ENCODE results near the gene NUMA1.

Gene NUMA1

DNA sequence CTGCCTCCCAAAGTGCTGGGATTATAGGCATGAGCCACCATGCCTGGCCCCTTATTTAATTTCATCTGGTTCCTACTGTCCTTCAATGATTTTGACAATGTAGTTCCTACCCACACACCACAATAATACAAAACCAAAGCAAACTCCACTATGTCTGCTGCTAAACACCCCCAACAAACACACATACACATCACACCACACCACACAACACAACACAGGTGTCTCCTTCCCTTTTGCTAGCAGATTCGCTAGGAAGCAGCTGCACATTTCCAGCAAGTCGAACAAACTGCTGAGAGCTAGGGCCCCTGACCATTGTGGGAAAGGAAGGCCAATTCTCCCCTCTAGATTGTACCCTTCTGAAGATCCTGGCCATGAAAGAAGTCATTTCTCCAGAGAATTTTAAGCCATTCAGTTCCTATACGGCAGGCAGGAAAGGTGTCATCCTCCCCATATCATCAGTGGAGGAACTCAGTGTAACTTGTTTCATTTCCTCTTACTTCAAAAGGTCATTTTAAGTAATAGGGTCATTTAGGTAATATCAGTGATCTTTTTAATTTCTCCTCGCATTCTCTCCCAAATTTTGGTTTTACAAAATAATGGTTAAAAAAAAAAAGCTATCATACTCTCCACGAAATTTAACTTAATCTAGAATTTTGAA lies 18.5 kb downstream of the NUMA1 start:
- DNase-seq, result no peak

DNA sequence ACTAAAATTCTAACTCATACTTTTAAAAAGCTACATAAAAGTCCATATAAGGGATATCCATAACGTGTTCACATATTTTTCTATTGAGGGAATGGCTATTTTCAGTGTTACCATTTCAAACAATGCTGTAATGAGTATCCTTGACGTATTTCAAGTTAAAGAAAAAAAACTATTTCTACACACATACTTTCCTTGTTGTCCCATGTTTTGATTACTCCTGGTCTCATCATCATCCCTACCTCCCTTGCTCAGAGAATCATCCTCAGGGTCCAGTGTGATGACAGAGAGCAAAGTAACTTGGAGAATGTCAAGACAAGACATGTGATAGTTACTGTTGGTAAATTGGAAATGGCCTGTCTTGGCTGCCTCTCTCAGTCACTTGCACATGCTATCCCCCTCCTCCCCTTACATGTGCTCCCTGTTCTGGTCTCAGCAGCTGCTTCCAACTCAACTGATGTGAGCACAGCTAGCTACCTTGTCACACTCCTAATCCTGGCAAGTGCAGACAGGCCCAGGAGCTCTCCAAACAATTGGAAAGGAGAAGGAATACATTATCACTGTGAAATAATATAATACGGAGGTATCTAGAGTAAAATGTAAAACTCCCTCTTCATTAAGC lies 21.8 kb downstream of the NUMA1 start:
- DNase-seq, result no peak

DNA sequence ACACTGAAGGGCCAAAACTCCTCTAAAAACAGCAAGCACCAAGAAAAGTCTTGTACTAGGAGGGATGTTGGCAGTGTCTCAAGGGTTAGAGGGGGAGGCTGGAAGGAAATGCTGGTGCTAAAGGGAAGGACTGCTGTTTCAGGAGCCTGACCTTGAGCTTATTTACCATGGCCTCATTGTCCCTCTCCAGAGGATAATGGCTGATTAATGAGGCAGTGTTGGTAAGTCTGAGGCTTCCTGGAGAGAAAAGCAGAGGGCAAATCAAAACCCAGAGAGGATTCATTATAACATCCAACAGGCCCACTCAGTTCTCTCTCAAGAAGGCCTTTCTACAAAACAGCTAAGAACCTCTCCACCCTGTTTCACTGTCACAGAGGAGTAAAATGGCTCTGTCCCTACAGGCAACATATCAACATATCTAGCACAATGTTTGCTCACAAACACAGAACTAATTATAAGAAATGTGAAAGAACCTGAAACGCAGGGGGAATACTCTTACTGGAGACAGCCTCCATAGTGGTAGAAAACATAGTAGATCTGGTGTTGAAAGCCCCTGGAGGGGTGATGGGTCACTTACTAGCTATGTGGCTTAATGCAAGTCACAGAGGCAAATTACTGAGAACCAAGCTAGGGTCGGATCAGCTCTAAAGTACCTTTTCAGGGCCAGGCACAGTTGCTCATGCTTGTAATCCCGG lies 31.4 kb downstream of the NUMA1 start:
- DNase-seq, result no peak

DNA sequence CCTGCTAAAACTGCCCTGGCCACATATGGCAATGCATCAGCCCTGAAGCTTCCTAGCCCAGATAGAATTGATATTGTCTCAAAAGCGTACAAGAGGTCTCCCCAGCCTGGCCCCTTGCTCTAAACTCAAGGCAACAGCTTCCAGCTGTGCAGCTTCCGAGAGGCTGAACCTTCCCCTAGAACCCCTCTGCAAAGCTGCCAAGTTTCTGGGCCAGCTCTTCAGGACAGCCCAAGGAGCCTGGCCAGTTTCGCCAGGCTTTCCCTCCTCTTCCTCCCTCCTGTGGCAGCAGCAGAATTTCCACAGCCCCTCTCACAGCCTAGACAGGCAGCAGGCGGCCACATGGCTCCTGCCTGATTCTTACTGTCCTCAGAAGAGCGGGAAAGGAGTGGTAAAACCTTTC lies 34.5 kb downstream of the NUMA1 start:
- DNase-seq, result no peak

DNA sequence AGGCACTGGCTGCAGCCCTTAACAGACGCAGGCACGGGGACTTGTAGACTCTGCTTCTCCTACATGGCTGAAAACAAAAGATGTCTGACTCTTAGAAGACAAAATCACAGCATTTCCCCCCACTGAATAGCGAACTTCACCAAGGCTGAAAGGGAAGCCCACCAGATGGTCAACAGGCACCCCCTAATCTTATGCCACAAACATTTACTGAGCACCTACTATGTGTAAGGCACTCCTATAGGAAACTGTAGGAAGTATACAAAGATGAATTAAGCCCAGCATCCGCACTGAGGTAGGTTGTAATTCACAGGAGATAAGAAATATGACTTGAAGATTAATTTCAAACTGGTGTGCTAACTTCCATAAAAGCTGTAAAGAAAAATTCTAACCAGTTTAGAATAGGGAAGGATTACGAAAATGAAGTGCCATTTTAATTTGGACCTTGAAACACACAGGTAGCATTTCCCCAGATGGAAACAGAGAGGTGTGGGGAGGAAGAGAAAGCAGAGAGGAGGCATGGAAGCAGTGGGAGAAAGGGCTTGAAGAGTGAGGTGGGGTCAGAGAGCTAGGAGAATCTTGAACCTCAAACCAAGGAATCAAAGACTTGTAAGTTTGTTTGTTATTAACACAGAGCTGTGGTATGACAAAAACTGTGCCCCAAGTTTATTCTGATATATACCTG lies 38.1 kb downstream of the NUMA1 start:
- DNase-seq, result peak; percentile 30

DNA sequence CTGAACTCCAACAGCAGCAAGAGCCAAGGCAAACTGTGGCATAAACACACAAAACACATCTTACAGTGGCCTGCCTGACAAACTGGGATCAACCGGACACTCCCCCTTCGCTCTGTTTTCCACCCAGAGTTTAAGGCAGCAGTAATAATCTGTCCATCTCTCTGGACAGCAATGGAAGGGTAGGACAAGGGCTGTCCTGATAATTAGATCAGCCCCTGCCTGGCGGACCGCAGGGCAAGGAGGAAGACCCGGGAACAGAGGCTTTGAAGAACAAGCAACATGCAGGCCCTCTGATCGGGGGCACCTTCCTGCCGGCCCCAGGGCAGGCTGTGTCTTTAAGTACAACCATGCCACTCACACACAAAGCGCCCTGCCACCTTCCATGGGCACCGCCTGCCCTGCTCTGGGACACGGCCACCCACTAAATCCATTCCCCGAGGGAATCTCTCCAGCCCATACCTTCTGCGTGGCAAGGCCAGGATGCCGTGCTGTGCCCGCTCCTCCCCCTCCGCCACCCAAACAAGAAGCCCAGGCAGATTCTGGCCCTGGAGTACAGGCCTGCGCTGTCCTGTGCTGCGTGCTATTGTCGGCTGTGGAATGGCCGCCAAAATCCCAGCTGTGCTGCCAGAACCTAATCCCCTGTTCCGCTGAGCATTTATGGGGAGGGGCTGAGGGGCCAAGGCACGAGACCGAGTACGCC lies 38.8 kb downstream of the NUMA1 start:
- peak; percentile 78 for DNase-seq

DNA sequence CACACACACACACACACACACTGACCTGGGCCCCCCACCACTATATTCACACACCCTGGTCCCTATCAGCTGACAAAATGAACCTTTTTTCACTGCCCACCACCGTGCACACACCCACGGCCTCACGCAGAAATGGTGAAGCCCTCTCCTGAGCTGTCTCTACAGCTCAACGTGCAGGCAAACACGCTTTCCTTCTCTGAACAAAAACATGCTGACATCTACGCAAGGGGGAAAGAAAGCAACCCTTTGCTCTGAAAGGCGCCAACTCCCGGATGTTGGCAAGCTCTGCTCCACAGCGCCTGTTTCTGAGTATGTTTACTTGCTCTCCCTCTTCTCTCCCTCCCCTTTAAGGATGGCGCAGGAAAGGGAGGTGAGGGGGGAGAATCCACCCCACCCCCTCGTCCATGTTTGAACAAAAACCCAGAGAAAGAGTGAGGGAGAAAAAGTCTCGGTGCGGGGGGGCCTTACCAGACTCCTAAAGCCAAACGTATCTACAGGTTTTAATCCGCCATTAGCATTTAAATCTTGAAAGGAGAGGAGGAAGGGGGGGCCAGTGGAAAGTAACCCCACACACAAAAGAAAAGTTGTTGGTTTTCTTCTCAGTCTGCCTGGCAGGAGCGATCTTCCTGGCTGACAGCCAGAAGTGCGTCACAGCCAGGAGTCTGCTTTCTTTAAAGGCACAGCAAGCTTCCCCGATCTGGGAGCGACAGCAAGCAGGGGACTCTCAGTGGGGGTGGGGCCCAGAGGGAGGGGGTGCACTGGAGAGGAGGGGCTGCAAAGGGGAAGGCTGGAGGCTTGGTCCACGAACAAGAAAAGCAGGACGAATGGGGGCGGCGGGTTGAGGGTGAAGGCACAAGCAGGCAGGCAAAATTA lies 39.6 kb downstream of the NUMA1 start:
- peak; percentile 88 for DNase-seq

DNA sequence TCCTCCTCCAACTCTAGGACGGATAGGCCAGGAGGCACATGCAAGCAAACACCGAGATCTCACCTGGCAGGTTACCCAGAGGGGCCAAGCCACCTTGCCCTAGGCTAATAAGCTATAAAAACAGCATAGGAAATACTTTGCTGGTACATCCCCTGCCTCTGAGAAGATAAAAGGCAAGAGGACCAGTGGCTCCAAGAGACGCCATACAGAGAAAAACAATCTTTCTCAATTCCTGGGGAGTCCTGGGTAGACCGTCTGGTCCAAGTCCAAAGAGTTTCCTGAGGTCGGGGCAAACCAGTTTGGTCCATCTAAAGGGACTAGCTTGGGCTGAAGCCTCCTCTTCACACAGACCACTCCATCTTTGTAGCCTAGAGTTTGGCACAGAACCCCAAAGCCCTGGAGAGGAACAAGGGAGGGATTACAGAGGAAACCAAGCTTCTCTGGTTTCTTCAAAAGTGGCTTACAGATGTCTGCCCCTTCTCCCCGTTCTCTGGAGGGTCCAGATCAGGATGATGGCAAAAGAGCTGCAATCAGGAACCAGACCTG lies 40.4 kb downstream of the NUMA1 start:
- DNase-seq, result peak; percentile 61

DNA sequence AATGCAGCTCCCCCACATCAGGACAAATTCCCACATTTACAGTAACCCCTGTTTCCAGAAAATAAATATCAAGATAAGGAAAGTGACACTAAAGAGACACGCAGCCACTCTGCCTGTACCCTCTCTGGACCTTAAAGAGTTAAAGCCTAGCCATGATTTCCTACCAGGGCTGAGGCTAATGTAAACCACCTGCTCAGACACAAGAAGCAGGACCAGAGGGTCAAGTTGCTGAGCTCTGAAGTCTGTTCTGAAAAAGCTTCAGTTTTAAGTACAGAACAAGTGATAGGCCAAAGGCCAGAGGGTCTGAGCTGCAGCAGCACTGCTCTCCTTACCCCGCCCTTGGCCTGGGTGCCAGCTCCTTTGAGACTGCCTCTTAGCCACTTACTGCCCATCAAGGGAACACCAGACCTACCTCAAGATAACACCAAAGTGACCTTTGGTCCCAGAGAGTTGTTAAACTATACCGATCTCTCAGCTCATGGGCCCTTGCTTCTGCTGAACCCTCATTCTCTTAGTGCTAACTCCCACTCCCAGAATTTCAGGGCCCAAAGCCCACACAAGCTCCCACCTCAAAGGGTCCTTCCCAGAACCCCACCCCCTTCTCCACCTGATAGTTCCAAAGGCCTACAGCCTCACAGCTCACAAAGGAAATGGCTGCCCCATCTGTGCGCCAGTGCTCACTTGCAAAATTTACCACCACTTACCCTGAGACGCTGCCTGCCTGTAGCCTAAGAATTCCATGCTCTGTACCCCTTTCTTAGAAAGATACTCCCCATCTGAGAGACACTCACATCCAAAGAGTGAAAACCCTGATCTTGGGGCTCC lies 41.1 kb downstream of the NUMA1 start:
- DNase-seq, result no peak

DNA sequence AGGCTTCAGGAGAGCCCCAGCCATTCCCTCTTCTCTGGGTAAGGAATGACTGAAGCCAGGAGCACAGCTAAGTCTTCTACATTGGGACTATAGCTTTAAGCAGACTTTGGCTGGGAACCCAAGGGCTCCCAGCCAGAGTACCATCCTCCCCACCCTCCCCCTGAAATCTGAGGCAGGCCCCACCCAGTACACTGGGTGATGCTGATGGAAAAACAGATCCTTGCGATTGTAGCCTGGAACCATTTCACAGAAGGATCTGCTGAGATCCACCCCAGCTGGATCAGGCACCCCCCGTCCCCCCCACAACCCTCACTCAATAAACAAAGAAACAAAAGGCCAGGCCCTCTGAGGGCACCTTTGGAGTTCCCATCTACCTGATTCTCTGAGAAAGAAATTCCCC lies 41.9 kb downstream of the NUMA1 start:
- no peak for DNase-seq

DNA sequence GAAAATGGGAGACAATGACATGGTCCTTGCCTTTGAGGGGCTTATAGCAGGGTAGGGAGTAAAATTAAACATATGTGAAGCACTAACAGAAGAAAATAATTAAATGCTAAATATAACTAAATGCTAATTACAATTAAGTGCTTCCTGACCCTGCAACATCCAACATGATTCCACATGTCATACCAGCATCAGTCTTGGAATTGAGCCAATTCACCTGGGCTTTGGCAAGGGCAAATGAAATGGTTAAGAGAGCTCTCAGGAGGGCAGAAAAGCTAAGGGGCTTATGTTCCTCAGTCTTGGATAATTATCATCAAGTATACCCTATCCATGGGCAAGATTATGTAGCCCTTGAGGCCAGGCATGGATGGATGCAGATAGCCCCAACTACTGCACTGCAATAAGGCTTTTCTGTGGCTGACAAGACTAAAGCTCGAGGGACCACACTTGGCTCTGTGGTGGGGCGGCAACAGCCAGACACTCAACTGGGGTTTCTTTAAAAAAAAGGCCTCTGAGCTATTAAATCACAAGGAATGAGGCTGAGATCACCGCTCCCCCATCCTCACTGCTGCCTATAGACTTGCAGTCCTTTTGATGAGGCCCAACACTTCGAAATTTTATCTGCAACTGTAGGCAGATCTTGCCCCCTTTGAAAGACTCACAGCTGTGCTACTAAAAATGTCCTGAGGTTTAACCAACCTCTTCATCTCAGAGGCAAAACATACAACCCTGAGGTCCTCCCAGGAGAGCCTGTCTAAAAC lies 42.6 kb downstream of the NUMA1 start:
- DNase-seq, result no peak

DNA sequence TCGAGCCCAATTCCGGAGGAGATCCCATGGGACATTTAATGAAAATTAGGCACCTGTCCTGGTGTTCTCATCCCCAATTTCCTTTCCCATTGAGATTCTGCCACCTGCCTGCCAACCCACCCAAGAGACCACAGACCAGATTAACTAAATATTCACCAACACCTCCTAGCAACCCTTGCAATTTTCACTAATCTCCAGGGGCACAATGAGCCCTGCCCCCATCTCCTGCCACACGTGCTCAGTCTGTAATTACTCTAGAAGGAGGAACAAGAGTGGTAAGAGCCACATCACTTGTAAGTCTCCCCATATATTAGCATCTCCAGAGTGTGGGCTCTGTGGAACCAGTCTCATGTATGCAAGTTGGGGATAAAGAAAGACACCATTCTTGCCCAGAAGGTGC lies 43.7 kb downstream of the NUMA1 start:
- DNase-seq, result no peak

DNA sequence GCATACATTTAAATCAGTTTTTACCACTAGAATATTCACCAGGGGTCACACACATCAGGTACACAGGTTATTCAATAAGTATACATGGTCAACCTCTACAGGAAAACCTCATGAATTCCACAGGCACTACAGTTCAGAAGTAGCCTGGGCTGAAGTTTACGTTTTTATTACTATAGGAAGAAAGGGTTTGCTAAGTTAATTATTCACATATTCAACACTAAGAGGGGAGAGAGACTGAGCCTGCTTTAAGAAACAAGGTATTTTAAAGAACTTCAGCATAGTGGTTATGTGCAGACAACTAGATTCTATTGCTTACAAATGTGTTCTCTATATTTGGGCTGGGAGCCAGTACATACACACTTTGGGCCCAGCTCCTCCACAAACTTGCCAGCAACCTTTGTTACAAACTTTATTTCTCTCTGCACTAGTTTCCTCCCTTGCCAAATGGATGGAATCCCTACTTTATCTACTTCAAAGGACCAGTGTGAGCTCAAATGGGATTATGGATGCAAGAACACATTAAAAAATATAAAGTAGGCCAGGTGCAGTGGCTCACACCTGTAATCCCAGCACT lies 49.8 kb downstream of the NUMA1 start:
- DNase-seq, result no peak

DNA sequence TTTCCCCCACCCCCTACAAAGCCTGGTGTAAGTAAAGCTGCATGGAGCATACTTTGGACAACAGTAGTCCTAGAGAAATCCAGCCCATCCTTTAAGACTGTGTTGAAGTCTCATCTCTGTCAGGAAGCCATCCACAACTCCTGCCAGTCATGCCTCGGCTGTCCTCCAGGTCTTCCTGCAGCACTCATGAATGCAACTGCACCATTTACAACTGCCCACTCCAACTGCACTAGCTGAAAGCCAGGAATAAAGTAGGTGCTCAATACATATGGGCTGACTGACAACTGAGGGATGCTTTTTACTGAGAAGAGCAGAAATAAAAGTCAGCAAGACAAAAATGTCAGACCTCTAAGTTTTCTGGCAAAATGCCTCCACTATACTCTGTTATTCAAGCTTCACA lies 54.3 kb downstream of the NUMA1 start:
- no peak for DNase-seq

DNA sequence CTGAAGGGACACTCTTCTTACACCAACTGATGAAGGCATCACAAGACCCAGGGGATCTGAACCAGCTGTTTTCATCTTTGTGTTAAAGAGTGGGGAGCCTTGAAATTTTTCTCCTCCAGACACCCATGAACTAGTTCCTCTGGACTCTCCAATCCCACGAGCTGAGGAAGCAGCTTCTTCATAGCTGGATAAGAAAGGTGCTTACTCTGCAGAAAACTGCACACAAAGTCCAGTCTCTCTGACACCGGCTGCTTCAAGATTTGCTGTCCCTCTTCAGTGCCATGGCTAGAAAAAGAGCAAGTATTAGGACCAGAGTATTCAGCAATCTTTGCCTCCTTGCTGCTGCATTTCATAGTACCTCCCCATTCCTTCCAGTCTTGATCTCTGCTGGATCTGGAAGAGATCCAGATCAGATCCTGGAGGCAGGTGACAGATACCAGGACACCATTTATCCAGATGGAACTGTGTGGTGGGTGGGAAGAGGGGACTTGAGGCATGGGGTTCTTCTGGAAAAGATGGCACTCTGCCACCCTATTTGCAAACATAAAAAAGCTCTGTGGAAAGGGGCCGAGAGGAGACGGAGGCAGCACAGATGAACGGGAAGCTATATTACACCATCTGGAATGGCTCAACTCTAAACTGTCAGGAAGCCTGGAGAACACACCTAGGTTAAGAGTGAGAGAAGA lies 56.1 kb downstream of the NUMA1 start:
- DNase-seq, result no peak

DNA sequence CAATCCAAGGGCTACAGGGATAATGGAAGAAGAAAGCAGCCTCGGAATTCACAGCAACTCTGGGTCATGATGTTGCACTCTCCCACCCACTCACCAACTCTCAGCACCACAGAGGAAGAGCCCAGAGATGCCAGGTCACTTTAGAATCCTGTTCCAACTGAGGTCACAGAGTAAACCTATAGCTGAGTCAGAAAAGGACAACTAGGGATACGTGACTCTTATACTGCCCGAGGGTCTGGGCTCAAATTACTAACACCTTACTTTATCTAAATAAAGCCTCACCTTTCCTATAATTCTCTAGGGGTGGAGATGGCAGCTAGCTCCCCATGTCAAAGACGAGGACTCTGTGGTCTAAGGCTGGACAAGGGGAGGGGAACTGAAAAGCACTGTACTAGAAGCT lies 57.0 kb downstream of the NUMA1 start:
- DNase-seq, result no peak

DNA sequence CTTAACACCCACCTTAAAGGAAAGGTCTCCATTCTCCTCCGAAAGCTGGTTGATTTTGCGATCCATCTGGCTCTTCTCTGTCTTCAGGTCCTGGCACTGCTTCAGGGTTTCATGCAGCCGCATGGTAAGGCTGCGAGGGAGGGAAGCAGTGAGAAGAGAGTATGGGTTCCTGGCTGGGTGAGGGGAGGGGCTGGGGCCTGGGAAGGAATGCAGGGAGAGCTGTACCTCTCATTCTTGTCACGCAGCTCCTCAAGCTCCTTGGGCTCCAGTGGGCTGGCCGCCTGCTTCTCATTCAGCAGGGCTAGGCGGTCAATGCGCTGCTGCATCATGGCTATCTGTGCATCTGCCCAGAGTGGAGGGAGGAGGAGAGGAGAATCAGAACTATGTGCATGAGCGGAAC lies 62.2 kb downstream of the NUMA1 start:
- DNase-seq, result no peak

DNA sequence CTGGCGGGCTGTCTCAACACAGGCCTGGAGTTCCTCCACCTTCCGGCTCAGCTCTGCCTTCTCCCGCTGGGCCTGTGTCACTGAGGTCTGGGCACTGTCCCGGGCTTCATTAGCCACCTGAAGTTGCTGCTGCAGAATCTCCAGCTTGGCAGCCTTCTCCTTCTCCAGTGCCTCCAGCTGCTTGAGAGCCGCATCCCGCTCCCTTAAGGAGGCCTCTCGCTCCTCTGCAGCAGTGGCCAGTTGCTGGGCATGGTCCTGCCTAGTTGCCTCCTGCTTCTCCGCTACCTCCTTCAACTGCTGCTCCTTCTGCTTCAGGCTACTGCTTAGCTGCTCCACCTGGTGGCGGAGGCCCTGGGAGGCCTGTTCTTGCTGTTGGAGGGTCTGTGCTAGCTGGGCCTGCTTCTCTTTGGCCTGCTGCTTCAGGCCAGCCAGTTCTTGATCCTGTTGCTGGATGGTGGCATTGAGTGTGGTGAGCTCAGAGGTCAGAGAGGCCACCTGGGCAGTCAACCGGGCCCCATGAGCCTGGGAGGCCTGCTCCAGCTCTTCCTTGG lies 64.8 kb downstream of the NUMA1 start:
- DNase-seq, result peak; percentile 44

All from activated CD8-positive, alpha-beta memory T cell treated with anti-CD3 and anti-CD28 coated beads for 24 hours (primary cell).